Measurements from ENCODE around the gene KCNMB3. TPM values are rescaled to one million over a fixed set of nuclear protein-coding genes. Genes with fewer than 3 reads are reported as not detected.
"Not testable (repeated sequence)": the region's sequence is repeated elsewhere in the genome, so short reads cannot be mapped to it uniquely, and the experiment has no call there.

KCNMB3 gene
- total and polyA plus RNA-seq, 10 donors, result 4.5 to 10.5 (median 7.0) TPM

GRCh38 chr3:179258820-179259219, 7.9 kb upstream of the KCNMB3 start:
- H3K4me3 ChIP-seq, result no peak overlapping the region
- WGBS, 5 donors, result 77 to 86% (median 82%) methylated on average over 5 of the region's 5 CpGs

GRCh38 chr3:179257742-179258141, 6.8 kb upstream of the KCNMB3 start:
- H3K27ac ChIP-seq; DNase-seq; H3K4me3 ChIP-seq; H3K27me3 ChIP-seq (replicated peaks in 1 of 7); H3K36me3 ChIP-seq; H3K4me1 ChIP-seq; intact Hi-C loops (cut with DNase I; ENCODE audit: low total_unique reads): not testable (repeated sequence)
- peaks cover 0 to 43% (median 34%) of the 10 kb centered on the region in 8 donors for H3K9me3 ChIP-seq
- WGBS, 5 donors, result 93 to 97% (median 95%) methylated on average over 11 of the region's 11 CpGs

More at GRCh38 chr3:179258820-179259219, 7.9 kb upstream of the KCNMB3 start:
- H3K27ac ChIP-seq, result no peak overlapping the region
- peaks cover 0 to 9% (median 7%) of the 10 kb centered on the region in 6 donors for H3K4me1 ChIP-seq
- no peaks in the 10 kb centered on the region for H3K36me3 ChIP-seq
- peaks cover 0 to 51% (median 40%) of the 10 kb centered on the region in 8 donors for H3K9me3 ChIP-seq
- no peaks in the 10 kb centered on the region for H3K27me3 ChIP-seq (replicated peaks in 1 of 7)
- TF ChIP-seq CTCF (IDR thresholded peaks at IDR 0.05 in 8 of 11, conservative IDR thresholded peaks at IDR 0.05 in 3 of 11), result no peak
- no peak for TF ChIP-seq POLR2AphosphoS5 (IDR thresholded peaks at IDR 0.05)
- no peak for TF ChIP-seq POLR2A (IDR thresholded peaks at IDR 0.05)
- intact Hi-C loops (cut with DNase I; ENCODE audit: low total_unique reads), result no loop called here
- DNase-seq, result no peak

GRCh38 chr3:179256813-179257212, 5.9 kb upstream of the KCNMB3 start:
- WGBS, 5 donors, result 85 to 95% (median 95%) methylated on average over 2 of the region's 2 CpGs
- H3K27me3 ChIP-seq (replicated peaks in 1 of 7), result no peaks in the 10 kb centered on the region
- H3K9me3 ChIP-seq, result peaks cover 0 to 41% (median 33%) of the 10 kb centered on the region in 8 donors
- H3K36me3 ChIP-seq, result no peaks in the 10 kb centered on the region
- no peak overlapping the region for H3K27ac ChIP-seq
- no peak overlapping the region for H3K4me3 ChIP-seq
- TF ChIP-seq POLR2AphosphoS5 (IDR thresholded peaks at IDR 0.05) (no peak), CTCF (IDR thresholded peaks at IDR 0.05 in 8 of 11, conservative IDR thresholded peaks at IDR 0.05 in 3 of 11) (no peak), POLR2A (IDR thresholded peaks at IDR 0.05) (no peak)
- intact Hi-C loops (cut with DNase I; ENCODE audit: low total_unique reads), result no loop called here
- no peak for DNase-seq
- H3K4me1 ChIP-seq, result peaks cover 0 to 5% (median 4%) of the 10 kb centered on the region in 6 donors

- H3K36me3 ChIP-seq, result peaks cover 0 to 55% (median 2%) of the 10 kb centered on the region in 6 donors
- TF ChIP-seq POLR2A (IDR thresholded peaks at IDR 0.05) (no peak), POLR2AphosphoS5 (IDR thresholded peaks at IDR 0.05) (no peak), CTCF (IDR thresholded peaks at IDR 0.05 in 8 of 11, conservative IDR thresholded peaks at IDR 0.05 in 3 of 11) (no peak)
- 93 to 99% (median 98%) methylated on average over 3 of the region's 3 CpGs for WGBS, 5 donors
- no peaks in the 10 kb centered on the region for H3K27me3 ChIP-seq (replicated peaks in 1 of 7)
- intact Hi-C loops (cut with DNase I; ENCODE audit: low total_unique reads), result no loop called here
- no peak overlapping the region for H3K4me3 ChIP-seq
- H3K27ac ChIP-seq, result no peak overlapping the region
- H3K4me1 ChIP-seq, result no peaks in the 10 kb centered on the region
- DNase-seq, result no peak
- H3K9me3 ChIP-seq, result no peaks in the 10 kb centered on the region
Observed at GRCh38 chr3:179247289-179248015, 3.5 kb downstream of the KCNMB3 start.
